Measurements from ENCODE around the gene SRA1. TPM values are rescaled to one million over a fixed set of nuclear protein-coding genes. Genes with fewer than 3 reads are reported as not detected.

SRA1 gene
- total and polyA plus RNA-seq, 4 donors: 12.9 to 41.1 (median 19.8) TPM

DNA sequence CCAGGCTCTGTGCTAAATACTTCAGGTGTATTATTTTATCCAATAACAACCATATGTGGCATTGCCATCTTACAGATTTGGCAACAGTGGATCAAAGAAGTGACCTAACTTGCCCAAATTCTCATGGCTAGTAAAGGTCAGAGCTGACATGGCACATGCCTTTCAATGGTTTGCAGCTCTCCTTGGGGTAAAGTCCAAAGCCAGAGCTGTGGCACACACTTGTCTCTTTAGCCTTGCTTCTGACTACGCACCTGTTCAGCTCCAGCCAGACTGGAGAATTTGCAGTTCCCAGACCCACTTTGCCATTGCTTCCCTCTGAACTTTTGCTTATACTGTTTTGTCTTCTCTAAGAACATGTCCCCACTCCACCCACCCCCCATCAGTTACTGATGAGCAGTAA is 13.2 kb upstream of the SRA1 start:
- H3K27me3 ChIP-seq (ENCODE audit: control insufficient read depth in 4 of 4, insufficient read depth in 4 of 4, low read length in 3 of 4): no peaks in the 10 kb centered on the region
- H3K9me3 ChIP-seq (ENCODE audit: control insufficient read depth in 4 of 4, low read length in 3 of 4): no peaks in the 10 kb centered on the region
- peaks cover 6 to 20% (median 15%) of the 10 kb centered on the region in 4 donors for H3K36me3 ChIP-seq (ENCODE audit: control insufficient read depth in 4 of 4, insufficient read depth in 3 of 4, low read depth in 1 of 4, low read length in 3 of 4)
- no peak overlapping the region for H3K9ac ChIP-seq (ENCODE audit: low read depth in 1 of 2, low read length in 2 of 2)
- 95% methylated on average over 1 of the region's 1 CpG for WGBS
- no peak for TF ChIP-seq HNF4G (IDR thresholded peaks at IDR 0.05)
- no peak for TF ChIP-seq SP1 (IDR thresholded peaks at IDR 0.05)
- TF ChIP-seq HNF4A (conservative IDR thresholded peaks at IDR 0.05): peak; percentile 38 to 59
- DNase-seq (ENCODE audit: low spot score): no peak
- H3K27ac ChIP-seq (ENCODE audit: low read depth in 1 of 2, low read length in 2 of 2): peak overlapping the region in 1 of 2 donors; percentile 51
- H3K4me1 ChIP-seq (ENCODE audit: control insufficient read depth in 4 of 4, insufficient read depth in 4 of 4, low read length in 3 of 4): peaks cover 19 to 74% (median 62%) of the 10 kb centered on the region in 4 donors
- no peak overlapping the region for H3K4me3 ChIP-seq (ENCODE audit: low read depth in 1 of 3, low read length in 3 of 3)

DNA sequence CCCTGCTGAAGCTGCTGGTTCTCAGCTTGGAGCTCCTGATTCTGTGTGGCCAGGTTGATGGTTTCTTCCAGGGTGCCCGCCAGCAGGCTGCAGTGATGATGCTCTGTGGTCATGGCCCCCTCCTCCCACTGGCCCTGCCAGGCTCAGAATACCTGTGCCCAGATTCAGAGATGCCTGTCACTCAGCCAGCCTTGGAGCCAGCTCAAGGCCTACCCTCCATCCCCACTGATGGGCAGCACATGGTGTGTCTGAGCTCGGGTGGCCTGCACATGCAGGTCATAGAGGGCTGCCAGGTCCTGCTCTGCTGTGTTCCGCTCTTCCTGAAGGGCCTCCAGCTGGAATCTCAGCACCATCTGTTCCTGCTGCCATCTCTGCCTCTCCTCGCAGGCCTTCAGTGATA is 12.8 kb upstream of the SRA1 start:
- Histone ChIP-seq H3K9ac (ENCODE audit: low read depth in 1 of 2, low read length in 2 of 2) (no peak overlapping the region), H3K27ac (ENCODE audit: low read depth in 1 of 2, low read length in 2 of 2) (peak overlapping the region in 1 of 2 donors; percentile 27), H3K9me3 (ENCODE audit: control insufficient read depth in 4 of 4, low read length in 3 of 4) (no peaks in the 10 kb centered on the region), H3K4me3 (ENCODE audit: low read depth in 1 of 3, low read length in 3 of 3) (no peak overlapping the region), H3K27me3 (ENCODE audit: control insufficient read depth in 4 of 4, insufficient read depth in 4 of 4, low read length in 3 of 4) (no peaks in the 10 kb centered on the region), H3K36me3 (ENCODE audit: control insufficient read depth in 4 of 4, insufficient read depth in 3 of 4, low read depth in 1 of 4, low read length in 3 of 4) (peaks cover 6 to 20% (median 15%) of the 10 kb centered on the region in 4 donors), H3K4me1 (ENCODE audit: control insufficient read depth in 4 of 4, insufficient read depth in 4 of 4, low read length in 3 of 4) (peaks cover 20 to 75% (median 64%) of the 10 kb centered on the region in 4 donors)
- no peak for DNase-seq (ENCODE audit: low spot score)
- 91% methylated on average over 4 of the region's 4 CpGs for WGBS
- TF ChIP-seq RXRA (IDR thresholded peaks at IDR 0.05) (no peak), JUND (IDR thresholded peaks at IDR 0.05) (no peak), HNF4G (IDR thresholded peaks at IDR 0.05) (no peak), YY1 (IDR thresholded peaks at IDR 0.05) (no peak), FOXA1 (IDR thresholded peaks at IDR 0.05) (no peak), NR2F2 (IDR thresholded peaks at IDR 0.05) (no peak), SP1 (IDR thresholded peaks at IDR 0.05) (no peak), TAF1 (conservative IDR thresholded peaks at IDR 0.05) (no peak), GABPA (IDR thresholded peaks at IDR 0.05 in 1 of 2, conservative IDR thresholded peaks at IDR 0.05 in 1 of 2) (no peak), HNF4A (conservative IDR thresholded peaks at IDR 0.05) (no peak), FOXA2 (IDR thresholded peaks at IDR 0.05) (no peak)
- TF ChIP-seq, protein P1, sequence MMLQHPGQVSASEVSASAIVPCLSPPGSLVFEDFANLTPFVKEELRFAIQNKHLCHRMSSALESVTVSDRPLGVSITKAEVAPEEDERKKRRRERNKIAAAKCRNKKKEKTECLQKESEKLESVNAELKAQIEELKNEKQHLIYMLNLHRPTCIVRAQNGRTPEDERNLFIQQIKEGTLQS (IDR thresholded peaks at IDR 0.05): no peak
- TF ChIP-seq, protein P2, sequence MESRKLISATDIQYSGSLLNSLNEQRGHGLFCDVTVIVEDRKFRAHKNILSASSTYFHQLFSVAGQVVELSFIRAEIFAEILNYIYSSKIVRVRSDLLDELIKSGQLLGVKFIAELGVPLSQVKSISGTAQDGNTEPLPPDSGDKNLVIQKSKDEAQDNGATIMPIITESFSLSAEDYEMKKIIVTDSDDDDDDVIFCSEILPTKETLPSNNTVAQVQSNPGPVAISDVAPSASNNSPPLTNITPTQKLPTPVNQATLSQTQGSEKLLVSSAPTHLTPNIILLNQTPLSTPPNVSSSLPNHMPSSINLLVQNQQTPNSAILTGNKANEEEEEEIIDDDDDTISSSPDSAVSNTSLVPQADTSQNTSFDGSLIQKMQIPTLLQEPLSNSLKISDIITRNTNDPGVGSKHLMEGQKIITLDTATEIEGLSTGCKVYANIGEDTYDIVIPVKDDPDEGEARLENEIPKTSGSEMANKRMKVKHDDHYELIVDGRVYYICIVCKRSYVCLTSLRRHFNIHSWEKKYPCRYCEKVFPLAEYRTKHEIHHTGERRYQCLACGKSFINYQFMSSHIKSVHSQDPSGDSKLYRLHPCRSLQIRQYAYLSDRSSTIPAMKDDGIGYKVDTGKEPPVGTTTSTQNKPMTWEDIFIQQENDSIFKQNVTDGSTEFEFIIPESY (IDR thresholded peaks at IDR 0.05): no peak
- TF ChIP-seq, protein P3, sequence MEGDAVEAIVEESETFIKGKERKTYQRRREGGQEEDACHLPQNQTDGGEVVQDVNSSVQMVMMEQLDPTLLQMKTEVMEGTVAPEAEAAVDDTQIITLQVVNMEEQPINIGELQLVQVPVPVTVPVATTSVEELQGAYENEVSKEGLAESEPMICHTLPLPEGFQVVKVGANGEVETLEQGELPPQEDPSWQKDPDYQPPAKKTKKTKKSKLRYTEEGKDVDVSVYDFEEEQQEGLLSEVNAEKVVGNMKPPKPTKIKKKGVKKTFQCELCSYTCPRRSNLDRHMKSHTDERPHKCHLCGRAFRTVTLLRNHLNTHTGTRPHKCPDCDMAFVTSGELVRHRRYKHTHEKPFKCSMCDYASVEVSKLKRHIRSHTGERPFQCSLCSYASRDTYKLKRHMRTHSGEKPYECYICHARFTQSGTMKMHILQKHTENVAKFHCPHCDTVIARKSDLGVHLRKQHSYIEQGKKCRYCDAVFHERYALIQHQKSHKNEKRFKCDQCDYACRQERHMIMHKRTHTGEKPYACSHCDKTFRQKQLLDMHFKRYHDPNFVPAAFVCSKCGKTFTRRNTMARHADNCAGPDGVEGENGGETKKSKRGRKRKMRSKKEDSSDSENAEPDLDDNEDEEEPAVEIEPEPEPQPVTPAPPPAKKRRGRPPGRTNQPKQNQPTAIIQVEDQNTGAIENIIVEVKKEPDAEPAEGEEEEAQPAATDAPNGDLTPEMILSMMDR (IDR thresholded peaks at IDR 0.05; ENCODE audit: low read depth, low read length, missing input control): no peak
- TF ChIP-seq, protein P4, sequence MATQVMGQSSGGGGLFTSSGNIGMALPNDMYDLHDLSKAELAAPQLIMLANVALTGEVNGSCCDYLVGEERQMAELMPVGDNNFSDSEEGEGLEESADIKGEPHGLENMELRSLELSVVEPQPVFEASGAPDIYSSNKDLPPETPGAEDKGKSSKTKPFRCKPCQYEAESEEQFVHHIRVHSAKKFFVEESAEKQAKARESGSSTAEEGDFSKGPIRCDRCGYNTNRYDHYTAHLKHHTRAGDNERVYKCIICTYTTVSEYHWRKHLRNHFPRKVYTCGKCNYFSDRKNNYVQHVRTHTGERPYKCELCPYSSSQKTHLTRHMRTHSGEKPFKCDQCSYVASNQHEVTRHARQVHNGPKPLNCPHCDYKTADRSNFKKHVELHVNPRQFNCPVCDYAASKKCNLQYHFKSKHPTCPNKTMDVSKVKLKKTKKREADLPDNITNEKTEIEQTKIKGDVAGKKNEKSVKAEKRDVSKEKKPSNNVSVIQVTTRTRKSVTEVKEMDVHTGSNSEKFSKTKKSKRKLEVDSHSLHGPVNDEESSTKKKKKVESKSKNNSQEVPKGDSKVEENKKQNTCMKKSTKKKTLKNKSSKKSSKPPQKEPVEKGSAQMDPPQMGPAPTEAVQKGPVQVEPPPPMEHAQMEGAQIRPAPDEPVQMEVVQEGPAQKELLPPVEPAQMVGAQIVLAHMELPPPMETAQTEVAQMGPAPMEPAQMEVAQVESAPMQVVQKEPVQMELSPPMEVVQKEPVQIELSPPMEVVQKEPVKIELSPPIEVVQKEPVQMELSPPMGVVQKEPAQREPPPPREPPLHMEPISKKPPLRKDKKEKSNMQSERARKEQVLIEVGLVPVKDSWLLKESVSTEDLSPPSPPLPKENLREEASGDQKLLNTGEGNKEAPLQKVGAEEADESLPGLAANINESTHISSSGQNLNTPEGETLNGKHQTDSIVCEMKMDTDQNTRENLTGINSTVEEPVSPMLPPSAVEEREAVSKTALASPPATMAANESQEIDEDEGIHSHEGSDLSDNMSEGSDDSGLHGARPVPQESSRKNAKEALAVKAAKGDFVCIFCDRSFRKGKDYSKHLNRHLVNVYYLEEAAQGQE (IDR thresholded peaks at IDR 0.05): no peak
- TF ChIP-seq, protein P5, sequence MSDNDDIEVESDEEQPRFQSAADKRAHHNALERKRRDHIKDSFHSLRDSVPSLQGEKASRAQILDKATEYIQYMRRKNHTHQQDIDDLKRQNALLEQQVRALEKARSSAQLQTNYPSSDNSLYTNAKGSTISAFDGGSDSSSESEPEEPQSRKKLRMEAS (IDR thresholded peaks at IDR 0.05): no peak
